OCI-LY3 (cell line): ENCODE data around the gene IMPACT.

Experiments used
- H2AFZ ChIP-seq: fragments of 200-600, 300-600 bp; shearing (Covaris generic); 2 replicates; pipeline ENCODE4 v1.6.0; 2014; ENCODE audit warnings: antibody characterized with exemption, low read depth, low read length
- H3K27ac ChIP-seq: fragments of 200-600, 300-600 bp; sonication (generic); 2 replicates; pipeline ENCODE4 v1.5.1; 2014; ENCODE audit warnings: mild to moderate bottlenecking, low read length, moderate library complexity, mixed read lengths
- H3K27me3 ChIP-seq: fragments of 200-600, 300-600 bp; sonication (generic); 2 replicates; pipeline ENCODE4 v1.6.1; 2014; ENCODE audit warnings: low read depth, low read length, mixed read lengths
- H3K36me3 ChIP-seq: fragments of 200-600, 300-600 bp; sonication (generic); replicated peaks from 2 replicates; pipeline ENCODE3; 2014; ENCODE audit warnings: low read depth, low read length, mixed read lengths
- H3K4me1 ChIP-seq: fragments of 300-600, 200-600 bp; sonication (generic); 2 replicates; pipeline ENCODE4 v1.6.1; 2014; ENCODE audit warnings: low read length, mixed read lengths
- H3K4me2 ChIP-seq: fragments of 200-600, 300-600 bp; sonication (generic); 2 replicates; pipeline ENCODE4 v1.6.1; 2014; ENCODE audit warnings: low read length, mixed read lengths
- H3K4me3 ChIP-seq: fragments of 300-600, 200-600 bp; sonication (generic); 2 replicates; pipeline ENCODE4 v1.5.1; 2014; ENCODE audit warnings: antibody characterized with exemption, mild to moderate bottlenecking, low read length, moderate library complexity
- H3K79me2 ChIP-seq: fragments of 300-600, 200-600 bp; shearing (Covaris generic); 2 replicates; pipeline ENCODE4 v1.6.1; 2014; ENCODE audit warnings: mild to moderate bottlenecking, low read length, mixed read lengths
- H3K9ac ChIP-seq: fragments of 300-600, 200-600 bp; shearing (Covaris generic); 2 replicates; pipeline ENCODE4 v1.6.0; 2014; ENCODE audit warnings: mild to moderate bottlenecking, low read length, moderate library complexity
- H3K9me3 ChIP-seq: fragments of 200-600, 300-600 bp; shearing (Covaris generic); 2 replicates; pipeline ENCODE4 v1.6.1; 2014; ENCODE audit warnings: low read length, mixed read lengths; ENCODE audit not compliant: insufficient read depth
- H4K20me1 ChIP-seq: fragments of 200-600, 300-600 bp; sonication (generic); 2 replicates; pipeline ENCODE4 v1.6.1; 2016; ENCODE audit warnings: low read length, mixed read lengths; ENCODE audit not compliant: insufficient read depth
- CTCF ChIP-seq: fragments of 200-600, 300-600 bp; sonication (generic); IDR thresholded peaks from 2 replicates; pipeline ENCODE4 v1.5.1; 2014; ENCODE audit warnings: antibody characterized with exemption, low read length, low read depth
- EZH2phosphoT487 ChIP-seq: fragments of 200-600 bp; shearing (Covaris generic); IDR thresholded peaks from 2 replicates; pipeline ENCODE4 v1.6.1; 2018; ENCODE audit warnings: antibody characterized with exemption, mixed run types, low read depth

IMPACT gene

DNA sequence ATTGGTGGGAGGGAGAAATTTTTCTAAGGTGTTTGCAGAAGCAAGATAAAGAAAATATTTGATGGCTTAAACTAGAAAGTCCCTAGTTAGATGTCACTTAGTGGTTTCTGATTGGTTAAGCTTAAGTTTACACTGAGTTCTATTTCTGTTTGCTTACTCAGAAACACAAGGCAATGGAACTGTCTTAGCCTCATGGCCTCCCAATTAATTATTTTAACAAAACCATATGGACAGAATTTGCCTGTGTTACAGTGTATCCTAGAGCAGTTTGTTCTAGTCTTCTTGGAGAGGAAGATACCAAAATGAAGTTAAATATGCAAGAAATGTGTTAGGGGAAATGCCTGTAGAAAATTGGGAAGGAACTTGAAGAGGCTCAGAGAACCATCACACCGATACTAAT, 4.6 kb upstream of the IMPACT start:
- no peaks in the 10 kb centered on the region for H3K9me3 ChIP-seq
- H3K4me2 ChIP-seq: no peak overlapping the region
- no peaks in the 10 kb centered on the region for H3K36me3 ChIP-seq
- H3K27ac ChIP-seq: no peak overlapping the region
- TF ChIP-seq EZH2phosphoT487: no peak
- TF ChIP-seq CTCF: no peak
- H3K4me1 ChIP-seq: peaks cover 7% of the 10 kb centered on the region; the same call in 1 of the 2 replicates
- H3K27me3 ChIP-seq: no peaks in the 10 kb centered on the region
- H2AFZ ChIP-seq: no peak overlapping the region
- no peaks in the 10 kb centered on the region for H3K79me2 ChIP-seq
- H3K9ac ChIP-seq: no peak overlapping the region
- H3K4me3 ChIP-seq: no peak overlapping the region
- H4K20me1 ChIP-seq: no peaks in the 10 kb centered on the region

DNA sequence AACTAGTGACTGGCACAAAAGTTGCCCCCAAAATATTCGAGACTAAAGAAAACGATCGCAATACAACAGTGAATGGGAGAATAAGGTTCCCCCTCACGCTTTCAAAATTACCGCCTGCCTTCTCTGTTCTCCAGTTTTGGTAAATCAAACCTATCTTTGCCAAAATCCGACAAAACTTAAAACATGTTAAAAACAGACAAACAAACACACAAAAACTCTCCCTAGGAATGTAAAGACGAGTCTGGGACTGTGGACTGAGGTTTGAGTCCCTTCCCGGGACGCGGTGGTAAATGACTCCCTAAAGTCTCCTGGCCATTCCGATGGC, 435 bp upstream of the IMPACT start:
- Histone ChIP-seq H3K4me2 (peak overlapping the region; percentile 85), H3K4me3 (peak overlapping the region; percentile 83), H4K20me1 (no peaks in the 10 kb centered on the region), H3K79me2 (peaks cover 13% of the 10 kb centered on the region), H3K9me3 (no peaks in the 10 kb centered on the region), H3K27ac (peak overlapping the region; percentile 75), H3K36me3 (peaks cover 11% of the 10 kb centered on the region), H3K4me1 (peaks cover 20% of the 10 kb centered on the region), H3K9ac (peak overlapping the region; percentile 88), H3K27me3 (no peaks in the 10 kb centered on the region), H2AFZ (peak overlapping the region; percentile 94)
- TF ChIP-seq EZH2phosphoT487 (no peak), CTCF (no peak)

DNA sequence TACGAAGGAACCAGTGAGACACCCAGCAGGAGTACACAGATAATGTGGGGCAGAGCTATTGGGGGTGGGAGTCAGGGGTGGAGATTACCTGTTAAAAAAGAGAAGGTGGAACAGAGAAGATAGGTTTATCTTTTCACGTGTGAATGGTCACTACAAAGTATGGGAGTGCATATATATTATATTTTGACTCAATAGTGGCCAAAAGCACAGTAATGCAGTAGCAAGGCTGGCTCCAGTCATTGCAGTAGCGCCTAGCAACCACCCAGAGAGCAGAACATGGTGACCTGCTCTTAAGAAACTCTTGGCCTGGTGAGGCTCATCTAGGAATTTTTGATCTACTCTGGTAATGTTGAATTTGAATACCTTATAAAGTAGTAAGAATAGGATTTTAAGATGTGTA, 1.0 kb downstream of the IMPACT start:
- peak overlapping the region; percentile 83 for H3K4me3 ChIP-seq
- no peaks in the 10 kb centered on the region for H3K27me3 ChIP-seq
- peaks cover 14% of the 10 kb centered on the region for H3K36me3 ChIP-seq
- peaks cover 13% of the 10 kb centered on the region for H3K79me2 ChIP-seq
- peaks cover 20% of the 10 kb centered on the region for H3K4me1 ChIP-seq
- no peak overlapping the region for H2AFZ ChIP-seq
- peak overlapping the region; percentile 88 for H3K9ac ChIP-seq
- TF ChIP-seq CTCF (no peak), EZH2phosphoT487 (no peak)
- H3K4me2 ChIP-seq: peak overlapping the region; percentile 85
- peak overlapping the region; percentile 75 for H3K27ac ChIP-seq
- no peaks in the 10 kb centered on the region for H3K9me3 ChIP-seq
- H4K20me1 ChIP-seq: no peaks in the 10 kb centered on the region

GRCh38 chr18:24428709-24429108, 2.2 kb downstream of the IMPACT start:
- Histone ChIP-seq H3K36me3 (peaks cover 14% of the 10 kb centered on the region), H2AFZ (no peak overlapping the region), H3K4me2 (no peak overlapping the region), H3K79me2 (peaks cover 13% of the 10 kb centered on the region), H3K9me3 (no peaks in the 10 kb centered on the region), H3K9ac (no peak overlapping the region), H4K20me1 (no peaks in the 10 kb centered on the region), H3K4me1 (peaks cover 20% of the 10 kb centered on the region), H3K27me3 (no peaks in the 10 kb centered on the region), H3K27ac (no peak overlapping the region), H3K4me3 (no peak overlapping the region)
- TF ChIP-seq CTCF (no peak), EZH2phosphoT487 (no peak)
